Measurements from ENCODE around the gene HBG2. TPM values are rescaled to one million over a fixed set of nuclear protein-coding genes. Genes with fewer than 3 reads are reported as not detected.
"Not testable (repeated sequence)": the region's sequence is repeated elsewhere in the genome, so short reads cannot be mapped to it uniquely, and the experiment has no call there.

HBG2 gene
- total RNA-seq, 1 donor from 2014 or later, result not detected

GRCh38 chr11:5250543-5251204, 3.9 kb downstream of the HBG2 start:
- TF ChIP-seq CTCF (IDR thresholded peaks at IDR 0.05; ENCODE audit: insufficient read depth, low read length, poor library complexity, severe bottlenecking), result no peak
- Histone ChIP-seq H3K36me3 (ENCODE audit: control insufficient read depth, insufficient read depth, low read length) (no peaks in the 10 kb centered on the region), H3K4me3 (ENCODE audit: low read depth, low read length) (no peak overlapping the region), H3K27me3 (ENCODE audit: control insufficient read depth, insufficient read depth, low read length) (no peaks in the 10 kb centered on the region)
- no peak for DNase-seq (ENCODE audit: low read depth)

- DNase-seq (ENCODE audit: low read depth); H3K27me3 ChIP-seq (ENCODE audit: control insufficient read depth, insufficient read depth, low read length); H3K4me3 ChIP-seq (ENCODE audit: low read depth, low read length); H3K36me3 ChIP-seq (ENCODE audit: control insufficient read depth, insufficient read depth, low read length): not testable (repeated sequence)
Measured at GRCh38 chr11:5249807-5250396, 4.7 kb downstream of the HBG2 start, which contains the start of gene HBG1. Gene HBG1, minus strand, starts transcription at chr11:5249857. Its CDS starts 53 bp downstream, at chr11:5249804.

- not testable (repeated sequence) for H3K27me3 ChIP-seq (ENCODE audit: control insufficient read depth, insufficient read depth, low read length); H3K36me3 ChIP-seq (ENCODE audit: control insufficient read depth, insufficient read depth, low read length); DNase-seq (ENCODE audit: low read depth); H3K4me3 ChIP-seq (ENCODE audit: low read depth, low read length)
Measured at GRCh38 chr11:5248498-5248897, 6.1 kb downstream of the HBG2 start.

DNA sequence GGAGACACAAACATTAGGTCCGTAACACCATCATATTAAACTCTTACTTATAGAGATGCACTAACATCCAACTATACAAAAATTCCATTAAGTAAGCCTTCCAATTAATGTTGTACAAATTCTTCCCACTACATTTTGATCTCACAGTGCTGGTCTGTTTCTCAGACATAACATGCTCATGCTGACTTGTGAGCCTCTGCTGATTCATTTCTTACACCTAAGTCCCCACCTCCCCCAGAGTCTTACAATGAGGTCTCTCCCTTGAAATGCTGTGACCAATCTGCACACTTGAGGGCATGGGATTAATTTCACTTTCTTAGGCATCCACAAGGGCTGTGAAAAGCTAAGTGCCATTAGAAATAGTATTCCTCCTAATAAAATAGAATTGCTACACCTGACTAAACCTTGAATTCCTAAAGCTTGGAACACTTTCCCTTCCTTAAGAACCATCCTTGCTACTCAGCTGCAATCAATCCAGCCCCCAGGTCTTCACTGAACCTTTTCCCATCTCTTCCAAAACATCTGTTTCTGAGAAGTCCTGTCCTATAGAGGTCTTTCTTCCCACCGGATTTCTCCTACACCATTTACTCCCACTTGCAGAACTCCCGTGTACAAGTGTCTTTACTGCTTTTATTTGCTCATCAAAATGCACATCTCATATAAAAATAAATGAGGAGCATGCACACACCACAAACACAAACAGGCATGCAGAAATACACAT, 6.9 kb downstream of the HBG2 start:
- H3K36me3 ChIP-seq (ENCODE audit: control insufficient read depth, insufficient read depth, low read length), result no peaks in the 10 kb centered on the region
- no peak for DNase-seq (ENCODE audit: low read depth)
- TF ChIP-seq CTCF (IDR thresholded peaks at IDR 0.05; ENCODE audit: insufficient read depth, low read length, poor library complexity, severe bottlenecking), result no peak
- no peaks in the 10 kb centered on the region for H3K27me3 ChIP-seq (ENCODE audit: control insufficient read depth, insufficient read depth, low read length)
- no peak overlapping the region for H3K4me3 ChIP-seq (ENCODE audit: low read depth, low read length)

DNA sequence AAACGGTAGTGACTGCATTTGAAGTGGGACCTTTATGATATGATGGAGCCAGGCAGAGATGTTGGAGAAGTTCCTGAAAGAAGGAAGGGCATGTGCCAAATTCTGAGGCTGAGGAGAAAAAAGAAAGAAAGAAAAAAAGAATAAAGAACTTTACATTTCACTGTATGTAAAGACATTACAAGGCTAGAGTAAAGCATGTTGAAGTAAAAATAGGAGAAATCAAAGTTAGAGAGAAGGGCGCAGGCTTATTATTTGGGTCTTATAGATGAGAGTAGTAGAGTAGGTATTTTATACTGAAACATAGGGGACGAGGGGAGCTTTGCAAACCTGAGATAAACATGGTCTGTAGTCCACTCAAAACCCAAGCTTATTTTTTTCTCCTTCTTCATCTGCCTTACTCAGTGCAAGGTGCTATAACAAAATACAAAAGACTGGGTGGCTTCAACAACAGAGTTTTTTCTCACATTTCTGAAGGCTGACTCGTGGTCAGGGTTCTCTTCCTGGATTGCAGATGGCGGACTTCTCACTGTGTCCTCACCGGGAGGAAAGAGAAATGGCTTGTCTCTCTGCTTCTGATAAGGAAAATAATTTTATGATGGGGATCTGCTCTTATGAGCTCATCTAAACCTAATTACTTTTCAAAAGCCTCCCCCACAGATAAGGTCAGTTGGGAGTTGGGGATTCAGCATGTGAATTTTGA, 7.7 kb downstream of the HBG2 start:
- Histone ChIP-seq H3K36me3 (ENCODE audit: control insufficient read depth, insufficient read depth, low read length) (no peaks in the 10 kb centered on the region), H3K4me3 (ENCODE audit: low read depth, low read length) (no peak overlapping the region), H3K27me3 (ENCODE audit: control insufficient read depth, insufficient read depth, low read length) (no peaks in the 10 kb centered on the region)
- no peak for DNase-seq (ENCODE audit: low read depth)
- no peak for TF ChIP-seq CTCF (IDR thresholded peaks at IDR 0.05; ENCODE audit: insufficient read depth, low read length, poor library complexity, severe bottlenecking)

GRCh38 chr11:5245155-5245554, 9.4 kb downstream of the HBG2 start:
- no peak for DNase-seq (ENCODE audit: low read depth)

More at GRCh38 chr11:5245155-5245554, 9.4 kb downstream of the HBG2 start:
- Histone ChIP-seq H3K4me3 (ENCODE audit: low read depth, low read length) (no peak overlapping the region), H3K36me3 (ENCODE audit: control insufficient read depth, insufficient read depth, low read length) (no peaks in the 10 kb centered on the region), H3K27me3 (ENCODE audit: control insufficient read depth, insufficient read depth, low read length) (no peaks in the 10 kb centered on the region)
- TF ChIP-seq CTCF (IDR thresholded peaks at IDR 0.05; ENCODE audit: insufficient read depth, low read length, poor library complexity, severe bottlenecking), result no peak
